B cell (primary cell): ENCODE data around the gene OGDH. TPM values are rescaled to one million over a fixed set of nuclear protein-coding genes. Genes with fewer than 3 reads are reported as not detected.

Experiments
- ATAC-seq: fragments of 200-7000 bp; cut with Tn5 transposase; one replicate; pipeline ENCODE4 v1.10.0; 2021; ENCODE audit warnings: low read depth, mild to moderate bottlenecking, moderate number of reproducible peaks, moderate library complexity
- CTCF ChIA-PET: fragments of 350-600 bp; sonication (Branson Sonifier 250); formaldehyde crosslinking; loops from one replicate; lab custom pipeline; 2021; ENCODE audit warnings: antibody characterized with exemption, inconsistent platforms; lab: Charles Lee
- POLR2A ChIA-PET: fragments of 350-600 bp; sonication (Branson Sonifier 250); formaldehyde crosslinking; loops from one replicate; lab custom pipeline; 2021; ENCODE audit warnings: antibody characterized with exemption; lab: Charles Lee
- DNase-seq: peaks from one replicate; pipeline ENCODE4 v3.0.0; 2013
- H2AFZ ChIP-seq: 2 replicates; pipeline ENCODE4 v1.6.1; 2012; ENCODE audit warnings: mild to moderate bottlenecking, low read depth, low read length; ENCODE audit not compliant: insufficient read depth, poor library complexity, severe bottlenecking
- H3K27ac ChIP-seq, 2 donors: 1 replicate in 1 of 2; 2 replicates in 1 of 2; pipeline ENCODE4 v1.5.1; 2012 to 2013; ENCODE audit warnings: low read length in 2 of 2, mild to moderate bottlenecking in 2 of 2, moderate library complexity in 1 of 2
- H3K27me3 ChIP-seq, 4 experiments: fragments of 200-600 bp in 1 of 4; sonication (generic) in 1 of 4; replicated peaks in 1 of 4; 1 replicate in 2 of 4; 2 replicates in 2 of 4; pipeline versions ENCODE4 v1.6.1 to v1.7.0; 2013 to 2016; ENCODE audit warnings: low read length in 3 of 4, mild to moderate bottlenecking in 2 of 4, mixed read lengths in 1 of 4, moderate library complexity in 1 of 4; ENCODE audit not compliant: insufficient read depth in 4 of 4, control insufficient read depth in 3 of 4; ENCODE audit errors: control extremely low read depth in 1 of 4
- H3K36me3 ChIP-seq, 2 experiments: replicated peaks in 1 of 2; 1 replicate in 1 of 2; 2 replicates in 1 of 2; pipeline versions ENCODE4 v1.6.1 to v1.7.1; 2013; ENCODE audit warnings: low read length in 1 of 2; ENCODE audit not compliant: insufficient read depth in 2 of 2, control insufficient read depth in 1 of 2; ENCODE audit errors: control extremely low read depth in 1 of 2, extremely low read depth in 1 of 2
- H3K4me1 ChIP-seq, 2 donors: fragments of 200-600 bp in 1 of 2; sonication (generic) in 1 of 2; 1 replicate in 1 of 2; 2 replicates in 1 of 2; pipeline versions ENCODE4 v1.5.1 to v1.6.1; 2013 to 2017; ENCODE audit warnings: low read length in 2 of 2; ENCODE audit not compliant: control insufficient read depth in 2 of 2, insufficient read depth in 2 of 2
- H3K4me2 ChIP-seq: replicated peaks from 2 replicates; pipeline ENCODE3; 2012; ENCODE audit warnings: mild to moderate bottlenecking, low read depth, low read length; ENCODE audit not compliant: poor library complexity, severe bottlenecking
- H3K4me3 ChIP-seq, 5 experiments: fragments of 200-600 bp in 1 of 5; sonication (generic) in 1 of 5; 1 replicate in 3 of 5; 2 replicates in 2 of 5; pipeline versions ENCODE4 v1.5.1 to v1.7.0; 2011 to 2016; ENCODE audit warnings: low read length in 4 of 5, mild to moderate bottlenecking in 4 of 5, low read depth in 2 of 5, control low read depth in 1 of 5, moderate library complexity in 1 of 5; ENCODE audit not compliant: insufficient read depth in 1 of 5; ENCODE audit errors: control extremely low read depth in 1 of 5, extremely low read depth in 1 of 5
- H3K79me2 ChIP-seq: fragments of 200-600 bp; sonication (generic); one replicate; pipeline ENCODE4 v1.6.0; 2016; ENCODE audit warnings: low read length; ENCODE audit not compliant: control insufficient read depth, insufficient read depth
- H3K9ac ChIP-seq: fragments of 200-600 bp; sonication (generic); 2 replicates; pipeline ENCODE4 v1.6.1; 2017; ENCODE audit warnings: mild to moderate bottlenecking, low read length, moderate library complexity
- H3K9me3 ChIP-seq, 3 donors: one replicate each; pipeline versions ENCODE4 v1.6.1 to v1.7.1; 2013; ENCODE audit warnings: low read length in 2 of 3; ENCODE audit not compliant: control insufficient read depth in 2 of 3, insufficient read depth in 1 of 3; ENCODE audit errors: control extremely low read depth in 1 of 3
- H4K20me1 ChIP-seq: 2 replicates; pipeline ENCODE4 v1.6.0; 2012; ENCODE audit warnings: mild to moderate bottlenecking, low read length; ENCODE audit not compliant: insufficient read depth, control insufficient read depth, poor library complexity, severe bottlenecking
- H3K27ac Mint-ChIP-seq: one replicate; pipeline ENCODE4 v1.8.0; 2021; ENCODE audit warnings: mixed read lengths
- H3K27me3 Mint-ChIP-seq: one replicate; pipeline ENCODE4 v1.8.0; 2021; ENCODE audit warnings: mixed read lengths
- H3K4me1 Mint-ChIP-seq: one replicate; pipeline ENCODE4 v1.8.0; 2021; ENCODE audit warnings: mixed read lengths
- H3K4me3 Mint-ChIP-seq: one replicate; pipeline ENCODE4 v1.8.0; 2021; ENCODE audit warnings: mixed read lengths
- H3K9me3 Mint-ChIP-seq: one replicate; pipeline ENCODE4 v1.8.0; 2022; ENCODE audit warnings: mixed read lengths; ENCODE audit not compliant: insufficient read depth
- EZH2 ChIP-seq: IDR thresholded peaks from 2 replicates; pipeline ENCODE4 v1.6.1; 2012; ENCODE audit warnings: borderline replicate concordance, low read depth, mild to moderate bottlenecking, moderate library complexity, low read length; ENCODE audit not compliant: insufficient read depth, poor library complexity, severe bottlenecking
- WGBS: methylation state at CpG from one replicate; pipeline ENCODE4 v1.1.5; 2013; ENCODE audit warnings: missing lambda C conversion rate; ENCODE audit not compliant: insufficient coverage; 5-methylcytosine and 5-hydroxymethylcytosine counted together
- intact Hi-C: fragments of 100-400 bp; cut with micrococcal nuclease; formaldehyde crosslinking; loops from one replicate; pipeline ENCODE4 v1.10.0; 2022
- polyA plus RNA-seq: library from polyadenylated mRNA; depleted of rRNA; stranded (reverse); fragments of >200 nt; gene quantifications from 2 replicates; pipeline ENCODE4 v1.2.3, GENCODE V29; 2012
- total RNA-seq, 2 donors: library from RNA; stranded (reverse); fragments of 120-200 nt in 1 of 2; gene quantifications; 1 replicate in 1 of 2; 2 replicates in 1 of 2; pipeline versions ENCODE4 v1.2.3 to v1.2.4, GENCODE V29; 2013 to 2022
- TF ChIP-seq, protein P1 (sequence below): fragments of 200-600 bp; IDR thresholded peaks from one replicate; pipeline ENCODE4 v1.8.0; 2022; ENCODE audit warnings: antibody characterized with exemption, mild to moderate bottlenecking

OGDH gene
- total and polyA plus RNA-seq, 2 donors (not counting 1 experiment from before 2014, with no cell fraction given), result 42.6 to 80.2 TPM

GRCh38 chr7:44645254-44645653 lies 38.8 kb downstream of the OGDH start:
- H3K27ac Mint-ChIP-seq, result no peak overlapping the region
- H3K27me3 Mint-ChIP-seq, result no peaks in the 10 kb centered on the region
- peaks cover under 1 to 11% of the 10 kb centered on the region in 2 donors for H3K4me1 ChIP-seq
- H3K9me3 ChIP-seq, result no peaks in the 10 kb centered on the region
- no peak for TF ChIP-seq EZH2
- TF ChIP-seq, protein P1, sequence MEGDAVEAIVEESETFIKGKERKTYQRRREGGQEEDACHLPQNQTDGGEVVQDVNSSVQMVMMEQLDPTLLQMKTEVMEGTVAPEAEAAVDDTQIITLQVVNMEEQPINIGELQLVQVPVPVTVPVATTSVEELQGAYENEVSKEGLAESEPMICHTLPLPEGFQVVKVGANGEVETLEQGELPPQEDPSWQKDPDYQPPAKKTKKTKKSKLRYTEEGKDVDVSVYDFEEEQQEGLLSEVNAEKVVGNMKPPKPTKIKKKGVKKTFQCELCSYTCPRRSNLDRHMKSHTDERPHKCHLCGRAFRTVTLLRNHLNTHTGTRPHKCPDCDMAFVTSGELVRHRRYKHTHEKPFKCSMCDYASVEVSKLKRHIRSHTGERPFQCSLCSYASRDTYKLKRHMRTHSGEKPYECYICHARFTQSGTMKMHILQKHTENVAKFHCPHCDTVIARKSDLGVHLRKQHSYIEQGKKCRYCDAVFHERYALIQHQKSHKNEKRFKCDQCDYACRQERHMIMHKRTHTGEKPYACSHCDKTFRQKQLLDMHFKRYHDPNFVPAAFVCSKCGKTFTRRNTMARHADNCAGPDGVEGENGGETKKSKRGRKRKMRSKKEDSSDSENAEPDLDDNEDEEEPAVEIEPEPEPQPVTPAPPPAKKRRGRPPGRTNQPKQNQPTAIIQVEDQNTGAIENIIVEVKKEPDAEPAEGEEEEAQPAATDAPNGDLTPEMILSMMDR, result no peak
- H3K79me2 ChIP-seq, result peaks cover 32% of the 10 kb centered on the region
- H3K4me3 ChIP-seq, result no peak overlapping the region
- no peak overlapping the region for H3K9ac ChIP-seq
- H3K27ac ChIP-seq, result no peak overlapping the region
- 93% methylated on average over 9 of the region's 11 CpGs for WGBS
- CTCF ChIA-PET, result no interaction called here
- H3K36me3 ChIP-seq, result peaks cover 0 to 34% of the 10 kb centered on the region in 2 experiments
- no peak overlapping the region for H3K4me3 Mint-ChIP-seq
- ATAC-seq (no peak), DNase-seq (no peak)
- no peak overlapping the region for H3K4me2 ChIP-seq
- no peaks in the 10 kb centered on the region for H3K27me3 ChIP-seq
- no peak overlapping the region for H2AFZ ChIP-seq
- POLR2A ChIA-PET, result no interaction called here
- H3K9me3 Mint-ChIP-seq, result no peaks in the 10 kb centered on the region
- no peaks in the 10 kb centered on the region for H4K20me1 ChIP-seq
- H3K4me1 Mint-ChIP-seq, result peaks cover 12% of the 10 kb centered on the region
- intact Hi-C loops, result no loop called here

GRCh38 chr7:44645696-44646095 lies 39.3 kb downstream of the OGDH start:
- Histone ChIP-seq H3K4me3 (no peak overlapping the region), H3K4me1 (peaks cover 0 to 7% of the 10 kb centered on the region in 2 donors), H3K9ac (no peak overlapping the region), H3K9me3 (no peaks in the 10 kb centered on the region), H3K27me3 (no peaks in the 10 kb centered on the region), H2AFZ (no peak overlapping the region), H3K4me2 (no peak overlapping the region), H4K20me1 (no peaks in the 10 kb centered on the region), H3K27ac (no peak overlapping the region), H3K36me3 (peaks cover 0 to 39% of the 10 kb centered on the region in 2 experiments), H3K79me2 (peaks cover 31% of the 10 kb centered on the region)
- DNase-seq (no peak), ATAC-seq (no peak)
- no peak for TF ChIP-seq EZH2
- intact Hi-C loops, result no loop called here
- peaks cover 8% of the 10 kb centered on the region for H3K4me1 Mint-ChIP-seq
- peak overlapping the region; percentile 6 for H3K27ac Mint-ChIP-seq
- H3K4me3 Mint-ChIP-seq, result no peak overlapping the region
- WGBS, result 100% methylated on average over 1 of the region's 2 CpGs
- H3K9me3 Mint-ChIP-seq, result no peaks in the 10 kb centered on the region
- no peaks in the 10 kb centered on the region for H3K27me3 Mint-ChIP-seq
- CTCF ChIA-PET, result no interaction called here
- POLR2A ChIA-PET, result no interaction called here
